HFF-Myc (cell line): Measurements from ENCODE around the gene LDAH.

ENCODE experiments used
- DNase-seq: peaks from one replicate; pipeline ENCODE4 v3.0.0-alpha.2; 2011; ENCODE audit warnings: low read depth; ENCODE audit errors: extremely low read depth
- H3K4me3 ChIP-seq: replicated peaks from 2 replicates; pipeline ENCODE4 v1.5.1; 2011; ENCODE audit warnings: low read depth, mild to moderate bottlenecking, control low read depth, low read length
- CTCF ChIP-seq: IDR thresholded peaks from 2 replicates; pipeline ENCODE4 v1.5.1; 2012; ENCODE audit warnings: mild to moderate bottlenecking, low read depth, low read length, control low read depth; ENCODE audit errors: missing control alignments

Gene LDAH

GRCh38 chr2:20672201-20672951 is 150.5 kb downstream of the LDAH start:
- no peak for DNase-seq
- TF ChIP-seq CTCF: no peak
- H3K4me3 ChIP-seq: no peak overlapping the region

GRCh38 chr2:20671736-20672080 is 151.2 kb downstream of the LDAH start:
- TF ChIP-seq CTCF: no peak
- no peak overlapping the region for H3K4me3 ChIP-seq
- DNase-seq: no peak

- TF ChIP-seq CTCF: no peak
- no peak overlapping the region for H3K4me3 ChIP-seq
- DNase-seq: no peak
These were observed 151.7 kb downstream of the LDAH start for GRCh38 chr2:20671036-20671735.

DNA sequence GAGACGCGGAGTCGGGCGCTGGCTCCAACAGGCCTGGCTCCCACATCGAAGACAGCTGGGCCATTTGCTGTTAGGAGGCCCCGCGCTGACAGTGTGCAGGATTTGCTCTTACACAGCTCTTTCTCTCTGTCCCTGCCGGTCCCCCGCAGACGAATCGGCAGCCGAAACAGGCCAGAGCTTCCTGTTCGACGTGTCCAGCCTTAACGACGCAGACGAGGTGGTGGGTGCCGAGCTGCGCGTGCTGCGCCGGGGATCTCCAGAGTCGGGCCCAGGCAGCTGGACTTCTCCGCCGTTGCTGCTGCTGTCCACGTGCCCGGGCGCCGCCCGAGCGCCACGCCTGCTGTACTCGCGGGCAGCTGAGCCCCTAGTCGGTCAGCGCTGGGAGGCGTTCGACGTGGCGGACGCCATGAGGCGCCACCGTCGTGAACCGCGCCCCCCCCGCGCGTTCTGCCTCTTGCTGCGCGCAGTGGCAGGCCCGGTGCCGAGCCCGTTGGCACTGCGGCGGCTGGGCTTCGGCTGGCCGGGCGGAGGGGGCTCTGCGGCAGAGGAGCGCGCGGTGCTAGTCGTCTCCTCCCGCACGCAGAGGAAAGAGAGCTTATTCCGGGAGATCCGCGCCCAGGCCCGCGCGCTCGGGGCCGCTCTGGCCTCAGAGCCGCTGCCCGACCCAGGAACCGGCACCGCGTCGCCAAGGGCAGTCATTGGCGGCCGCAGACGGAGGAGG is 152.4 kb downstream of the LDAH start:
- DNase-seq: no peak
- no peak overlapping the region for H3K4me3 ChIP-seq
- no peak for TF ChIP-seq CTCF

GRCh38 chr2:20669562-20670314 is 153.2 kb downstream of the LDAH start:
- no peak overlapping the region for H3K4me3 ChIP-seq
- no peak for DNase-seq
- no peak for TF ChIP-seq CTCF

- TF ChIP-seq CTCF: no peak
- no peak for DNase-seq
- H3K4me3 ChIP-seq: no peak overlapping the region
These were observed 153.9 kb downstream of the LDAH start for GRCh38 chr2:20668871-20669475.
